Sigmoid colon (tissue), 4 donors: Measurements from ENCODE around the gene MFSD6.

ENCODE experiments used
- POLR2A ChIP-seq, 2 donors: fragments of 450-650 bp; IDR thresholded peaks; one replicate each; pipeline ENCODE4 v1.6.1; 2016; ENCODE audit warnings: antibody characterized with exemption in 2 of 2, mild to moderate bottlenecking in 2 of 2, moderate library complexity in 2 of 2
- POLR2AphosphoS5 ChIP-seq, 4 donors: sonication (generic); formaldehyde crosslinking; IDR thresholded peaks; one replicate each; pipeline ENCODE4 v1.6.1; 2017; ENCODE audit warnings: antibody characterized with exemption in 4 of 4
- TF ChIP-seq, protein P1 (sequence below), 4 experiments: fragments of 450-650 bp in 3 of 4; fragments of 200-600 bp in 1 of 4; IDR thresholded peaks; one replicate each; pipeline ENCODE4 v1.5.1; 2016 to 2019; ENCODE audit warnings: antibody characterized with exemption in 4 of 4, mild to moderate bottlenecking in 3 of 4, moderate library complexity in 2 of 4

DNA sequence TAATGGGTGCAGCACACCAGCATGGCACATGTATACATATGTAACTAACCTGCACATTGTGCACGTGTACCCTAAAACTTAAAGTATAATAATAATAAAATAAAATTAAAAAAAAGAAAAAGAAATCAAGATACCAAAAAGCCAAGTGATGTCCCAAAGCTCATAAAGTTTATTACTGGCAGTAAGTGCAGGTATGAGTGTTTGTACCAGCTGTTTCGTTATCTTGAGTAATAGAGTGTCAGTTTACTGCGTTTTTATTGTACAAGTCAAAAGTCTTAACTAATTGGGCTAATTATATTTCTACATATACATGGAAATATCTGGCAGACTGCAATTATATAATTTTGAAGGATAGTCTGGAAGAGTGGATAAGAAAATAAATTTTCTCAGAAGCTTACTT, 41.8 kb downstream of the MFSD6 start:
- no peak for TF ChIP-seq POLR2AphosphoS5 (IDR thresholded peaks at IDR 0.05)
- TF ChIP-seq, protein P1, sequence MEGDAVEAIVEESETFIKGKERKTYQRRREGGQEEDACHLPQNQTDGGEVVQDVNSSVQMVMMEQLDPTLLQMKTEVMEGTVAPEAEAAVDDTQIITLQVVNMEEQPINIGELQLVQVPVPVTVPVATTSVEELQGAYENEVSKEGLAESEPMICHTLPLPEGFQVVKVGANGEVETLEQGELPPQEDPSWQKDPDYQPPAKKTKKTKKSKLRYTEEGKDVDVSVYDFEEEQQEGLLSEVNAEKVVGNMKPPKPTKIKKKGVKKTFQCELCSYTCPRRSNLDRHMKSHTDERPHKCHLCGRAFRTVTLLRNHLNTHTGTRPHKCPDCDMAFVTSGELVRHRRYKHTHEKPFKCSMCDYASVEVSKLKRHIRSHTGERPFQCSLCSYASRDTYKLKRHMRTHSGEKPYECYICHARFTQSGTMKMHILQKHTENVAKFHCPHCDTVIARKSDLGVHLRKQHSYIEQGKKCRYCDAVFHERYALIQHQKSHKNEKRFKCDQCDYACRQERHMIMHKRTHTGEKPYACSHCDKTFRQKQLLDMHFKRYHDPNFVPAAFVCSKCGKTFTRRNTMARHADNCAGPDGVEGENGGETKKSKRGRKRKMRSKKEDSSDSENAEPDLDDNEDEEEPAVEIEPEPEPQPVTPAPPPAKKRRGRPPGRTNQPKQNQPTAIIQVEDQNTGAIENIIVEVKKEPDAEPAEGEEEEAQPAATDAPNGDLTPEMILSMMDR (IDR thresholded peaks at IDR 0.05) = no peak
- TF ChIP-seq POLR2A (IDR thresholded peaks at IDR 0.05) = no peak
